Left ventricle myocardium superior (tissue), 1 donor: Measurements from ENCODE around the gene TAF11L6. TPM values are rescaled to one million over a fixed set of nuclear protein-coding genes. Genes with fewer than 3 reads are reported as not detected.

ENCODE experiments used
- total RNA-seq: library from RNA; stranded (reverse); fragmentation: NEBNext Ultra II Directional; extraction: Animal tissue kit (Norgen Biotek cat#: 25700); gene quantifications from one replicate; pipeline ENCODE4 v1.2.1, GENCODE V29; 2021
- donor health status: DM: no; HTN: yes; CAD: no; lungs with severe emphysema.

The TAF11L6 gene
- total RNA-seq, 1 donor from 2014 or later, result not detected

Other genes starting within 250 kb of the TAF11L6 start
- not detected for gene TAF11L2, start 30.4 kb upstream of the TAF11L6 start, total RNA-seq
- not detected for gene TAF11L3, start 10.3 kb upstream of the TAF11L6 start, total RNA-seq
- not detected for gene TAF11L4, start 6.9 kb upstream of the TAF11L6 start, total RNA-seq
- not detected for gene TAF11L5, start 3.4 kb upstream of the TAF11L6 start, total RNA-seq
- not detected for gene TAF11L7, start 57.1 kb downstream of the TAF11L6 start, total RNA-seq
- not detected for gene TAF11L8, start 62.3 kb downstream of the TAF11L6 start, total RNA-seq
- not detected for gene TAF11L9, start 65.7 kb downstream of the TAF11L6 start, total RNA-seq
- gene TAF11L10, start 69.2 kb downstream of the TAF11L6 start, total RNA-seq, result not detected
- not detected for gene TAF11L11, start 75.5 kb downstream of the TAF11L6 start, total RNA-seq
- not detected for gene TAF11L12, start 81.7 kb downstream of the TAF11L6 start, total RNA-seq
- not detected for gene TAF11L13, start 103.4 kb downstream of the TAF11L6 start, total RNA-seq
- gene TAF11L14, start 105.8 kb downstream of the TAF11L6 start, total RNA-seq, result not detected